ENCODE data around the gene IDE. TPM values are rescaled to one million over a fixed set of nuclear protein-coding genes. Genes with fewer than 3 reads are reported as not detected.

Gene IDE
- total RNA-seq, 2 experiments from 2014 or later, result 15.2 to 17.8 TPM

- H3K27me3 Mint-ChIP-seq, result no peaks in the 10 kb centered on the region
- CTCF ChIA-PET, result no interaction called here
- H3K9me3 Mint-ChIP-seq, result peaks cover 8% of the 10 kb centered on the region
- H3K36me3 Mint-ChIP-seq (ENCODE audit: low read depth), result peaks cover 71% of the 10 kb centered on the region
- no peak for TF ChIP-seq CTCF (IDR thresholded peaks at IDR 0.05)
- Histone ChIP-seq H3K9me3 (ENCODE audit: control insufficient read depth in 1 of 2, insufficient read depth in 1 of 2, low read length in 2 of 2) (peaks cover 7 to 8% of the 10 kb centered on the region in 2 experiments), H3K27me3 (ENCODE audit: control insufficient read depth in 1 of 2, insufficient read depth in 2 of 2, low read length in 2 of 2) (no peaks in the 10 kb centered on the region), H3K4me3 (ENCODE audit: low read length) (no peak overlapping the region), H3K4me1 (ENCODE audit: insufficient read depth, low read length) (no peaks in the 10 kb centered on the region), H3K27ac (ENCODE audit: low read depth in 1 of 2, low read length in 2 of 2) (no peak overlapping the region), H3K36me3 (ENCODE audit: insufficient read depth, low read length) (peaks cover 17% of the 10 kb centered on the region)
- intact Hi-C loops (cut with DNase I, micrococcal nuclease), result no loop called here
- peaks cover 10% of the 10 kb centered on the region for H3K4me1 Mint-ChIP-seq (ENCODE audit: low read depth)
- DNase-seq (no peak), ATAC-seq (ENCODE audit: poor library complexity) (no peak)
- no peak overlapping the region for H3K27ac Mint-ChIP-seq
- POLR2A ChIA-PET, result no interaction called here
- H3K4me3 Mint-ChIP-seq, result no peak overlapping the region
Measured at GRCh38 chr10:92550924-92551323, 23.0 kb downstream of the IDE start.

GRCh38 chr10:92547676-92548075 lies 26.2 kb downstream of the IDE start:
- H3K27ac Mint-ChIP-seq, result no peak overlapping the region
- Histone ChIP-seq H3K4me1 (ENCODE audit: insufficient read depth, low read length) (peaks cover 3% of the 10 kb centered on the region), H3K9me3 (ENCODE audit: control insufficient read depth in 1 of 2, insufficient read depth in 1 of 2, low read length in 2 of 2) (no peaks in the 10 kb centered on the region), H3K36me3 (ENCODE audit: insufficient read depth, low read length) (peaks cover 12% of the 10 kb centered on the region), H3K4me3 (ENCODE audit: low read length) (no peak overlapping the region), H3K27ac (ENCODE audit: low read depth in 1 of 2, low read length in 2 of 2) (no peak overlapping the region), H3K27me3 (ENCODE audit: control insufficient read depth in 1 of 2, insufficient read depth in 2 of 2, low read length in 2 of 2) (no peaks in the 10 kb centered on the region)
- peaks cover 40% of the 10 kb centered on the region for H3K36me3 Mint-ChIP-seq (ENCODE audit: low read depth)
- H3K27me3 Mint-ChIP-seq, result no peaks in the 10 kb centered on the region
- ChIA-PET POLR2A (no interaction called here), CTCF (no interaction called here)
- H3K9me3 Mint-ChIP-seq, result peaks cover 3% of the 10 kb centered on the region
- intact Hi-C loops (cut with DNase I, micrococcal nuclease), result no loop called here
- no peak for ATAC-seq (ENCODE audit: poor library complexity)
- no peak for DNase-seq
- no peak for TF ChIP-seq CTCF (IDR thresholded peaks at IDR 0.05)
- H3K4me1 Mint-ChIP-seq (ENCODE audit: low read depth), result peaks cover 30% of the 10 kb centered on the region
- no peak overlapping the region for H3K4me3 Mint-ChIP-seq

GRCh38 chr10:92545556-92545955 lies 28.3 kb downstream of the IDE start:
- Histone ChIP-seq H3K4me3 (ENCODE audit: low read length) (no peak overlapping the region), H3K27ac (ENCODE audit: low read depth in 1 of 2, low read length in 2 of 2) (no peak overlapping the region), H3K27me3 (ENCODE audit: control insufficient read depth in 1 of 2, insufficient read depth in 2 of 2, low read length in 2 of 2) (no peaks in the 10 kb centered on the region), H3K4me1 (ENCODE audit: insufficient read depth, low read length) (peaks cover 3% of the 10 kb centered on the region), H3K9me3 (ENCODE audit: control insufficient read depth in 1 of 2, insufficient read depth in 1 of 2, low read length in 2 of 2) (no peaks in the 10 kb centered on the region), H3K36me3 (ENCODE audit: insufficient read depth, low read length) (peaks cover 9% of the 10 kb centered on the region)
- CTCF ChIA-PET, result interaction anchor here (0.9 kb wide), 1 partner anchor 31 kb away, joined by 3 read pairs; no protein-coding TSS in a partner anchor
- intact Hi-C loops (cut with DNase I, micrococcal nuclease), result no loop called here
- Mint-ChIP-seq H3K36me3 (ENCODE audit: low read depth) (peaks cover 20% of the 10 kb centered on the region), H3K27ac (no peak overlapping the region), H3K4me3 (no peak overlapping the region), H3K4me1 (ENCODE audit: low read depth) (peaks cover 28% of the 10 kb centered on the region), H3K27me3 (no peaks in the 10 kb centered on the region), H3K9me3 (no peaks in the 10 kb centered on the region)
- TF ChIP-seq CTCF (IDR thresholded peaks at IDR 0.05), result no peak
- DNase-seq, result no peak
- POLR2A ChIA-PET, result interaction anchor here (2.9 kb wide), 1 partner anchor 28 kb away, joined by 8 read pairs; the partner anchor contains the start of gene IDE
- ATAC-seq (ENCODE audit: poor library complexity), result no peak
